Measurements from ENCODE around the gene DAD1.
"Not testable (repeated sequence)": the region's sequence is repeated elsewhere in the genome, so short reads cannot be mapped to it uniquely, and the experiment has no call there.

Gene DAD1

DNA sequence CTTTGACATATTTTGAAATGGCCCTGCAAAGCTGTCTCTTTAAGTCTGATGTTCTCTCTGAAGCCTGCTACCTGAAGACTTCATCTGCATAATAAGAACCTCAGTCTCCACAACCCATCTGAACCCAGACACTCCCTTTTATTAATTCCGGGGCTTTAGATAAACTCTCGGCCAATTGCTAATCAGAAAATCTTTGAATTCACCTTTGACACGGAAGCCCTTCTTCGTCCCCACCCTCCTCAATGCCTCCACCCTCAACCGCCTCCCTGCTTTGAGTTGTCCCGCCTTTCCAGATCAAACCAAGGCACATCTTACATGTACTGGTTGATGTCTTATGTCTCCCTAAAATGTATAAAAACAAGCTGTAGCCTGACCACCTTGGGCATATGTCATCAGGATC lies 37.6 kb upstream of the DAD1 start:
- no peak for TF ChIP-seq CTCF (IDR thresholded peaks at IDR 0.05)
- TF ChIP-seq ZFX (IDR thresholded peaks at IDR 0.05; ENCODE audit: borderline replicate concordance), result no peak
- H3K27ac ChIP-seq, result no peak overlapping the region

- H3K27ac ChIP-seq, result no peak overlapping the region
- no peak for TF ChIP-seq ZFX (IDR thresholded peaks at IDR 0.05; ENCODE audit: borderline replicate concordance)
- TF ChIP-seq CTCF (IDR thresholded peaks at IDR 0.05), result no peak
Observed at GRCh38 chr14:22623047-22623446, 34.0 kb upstream of the DAD1 start.

DNA sequence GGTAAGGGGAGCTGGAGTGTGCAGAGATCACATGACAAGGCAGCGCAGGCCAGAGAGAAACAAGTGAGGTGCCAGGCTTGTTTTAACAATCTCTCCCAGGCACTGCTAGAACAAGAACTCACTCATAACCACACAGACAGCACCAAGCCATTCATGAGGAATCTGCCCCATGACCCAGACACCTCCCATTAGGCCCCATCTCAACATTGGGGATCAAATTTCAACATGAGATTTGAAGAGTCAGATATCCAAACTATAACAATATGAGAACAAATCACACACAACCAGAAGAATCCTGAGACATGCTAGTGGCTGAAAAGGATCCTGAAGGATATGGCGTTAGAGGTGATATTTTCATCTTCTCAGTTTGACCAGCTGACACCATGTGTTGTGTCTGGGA lies 33.2 kb upstream of the DAD1 start:
- TF ChIP-seq ZFX (IDR thresholded peaks at IDR 0.05; ENCODE audit: borderline replicate concordance) (no peak), CTCF (IDR thresholded peaks at IDR 0.05) (no peak)
- H3K27ac ChIP-seq, result no peak overlapping the region

- H3K27ac ChIP-seq, result not testable (repeated sequence)
Observed at GRCh38 chr14:22615765-22616164, 26.7 kb upstream of the DAD1 start.

- H3K27ac ChIP-seq, result no peak overlapping the region
- TF ChIP-seq ZFX (IDR thresholded peaks at IDR 0.05; ENCODE audit: borderline replicate concordance) (no peak), CTCF (IDR thresholded peaks at IDR 0.05) (no peak)
Observed at GRCh38 chr14:22614240-22614799, 25.3 kb upstream of the DAD1 start.

DNA sequence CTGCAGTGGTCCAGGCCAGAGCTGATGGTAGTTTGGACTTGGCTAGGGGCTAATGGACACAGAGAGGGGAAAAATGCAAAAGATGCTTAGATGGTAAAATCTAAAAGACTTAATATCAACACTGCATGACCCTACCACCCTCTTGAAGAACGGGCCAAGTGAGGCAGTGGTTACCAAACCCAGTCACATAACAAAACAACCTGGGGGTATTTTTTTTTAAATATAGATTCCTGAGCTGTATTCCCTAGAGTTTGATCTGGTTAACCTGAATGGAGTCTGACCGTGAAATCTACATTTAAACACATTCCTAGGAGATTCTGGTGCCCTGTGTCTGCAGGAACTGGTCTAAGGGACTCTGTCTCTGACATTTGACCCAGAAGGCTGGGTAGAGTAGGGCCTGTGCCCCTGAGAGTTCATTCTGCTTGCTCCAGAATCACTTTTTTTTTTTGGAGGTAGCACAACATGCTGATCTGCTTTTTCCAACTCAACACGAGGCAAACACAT lies 24.8 kb upstream of the DAD1 start:
- TF ChIP-seq ZFX (IDR thresholded peaks at IDR 0.05; ENCODE audit: borderline replicate concordance) (no peak), CTCF (IDR thresholded peaks at IDR 0.05) (no peak)
- H3K27ac ChIP-seq, result no peak overlapping the region

DNA sequence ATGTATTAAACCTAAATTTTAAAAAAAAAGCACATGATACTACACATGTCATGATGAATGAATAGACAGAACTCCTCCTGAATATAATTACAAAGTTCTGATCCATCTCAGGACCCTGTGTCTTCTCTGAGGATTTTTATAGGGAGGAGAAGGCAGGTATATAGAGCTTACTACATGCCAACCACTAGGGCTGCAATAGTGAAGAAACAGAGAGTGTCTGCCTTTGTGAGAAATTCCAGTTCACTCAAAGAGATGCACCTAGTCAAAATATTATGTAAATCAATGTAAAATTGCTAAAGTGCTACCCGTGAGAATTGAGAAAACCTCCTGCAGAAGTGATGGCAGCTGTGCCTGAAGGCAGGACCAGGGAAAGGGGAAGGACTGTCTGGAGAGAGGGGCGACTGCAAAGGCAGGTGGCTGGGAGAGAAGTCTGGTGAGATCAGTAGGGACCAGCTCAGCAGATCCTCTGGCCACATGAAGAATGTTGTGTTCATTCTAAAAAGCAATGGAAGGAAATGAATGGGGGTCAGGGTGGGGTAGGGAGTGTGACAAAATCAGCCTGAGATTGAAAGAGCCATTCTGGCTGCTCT lies 24.2 kb upstream of the DAD1 start:
- TF ChIP-seq ZFX (IDR thresholded peaks at IDR 0.05; ENCODE audit: borderline replicate concordance) (no peak), CTCF (IDR thresholded peaks at IDR 0.05) (no peak)
- no peak overlapping the region for H3K27ac ChIP-seq

DNA sequence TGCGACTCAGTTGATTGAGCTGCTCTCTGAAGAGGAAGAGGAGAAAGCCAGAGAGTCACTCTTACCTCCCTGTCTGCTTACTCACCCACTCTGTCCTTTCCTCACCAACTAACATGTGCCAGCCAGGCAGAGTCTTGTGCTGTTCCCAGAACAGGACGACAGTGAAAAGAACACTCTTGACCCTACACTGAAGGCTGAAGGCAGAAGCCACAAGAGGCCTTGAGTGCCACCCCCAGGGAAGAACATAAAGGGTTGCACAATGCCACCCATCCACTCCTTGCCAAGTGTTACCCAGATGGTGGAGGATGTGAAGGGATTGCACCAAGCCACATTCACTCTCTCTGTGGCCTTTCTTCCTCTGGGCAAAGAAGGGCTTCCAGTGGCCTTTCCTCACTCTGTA lies 21.9 kb upstream of the DAD1 start:
- H3K27ac ChIP-seq, result no peak overlapping the region
- TF ChIP-seq CTCF (IDR thresholded peaks at IDR 0.05) (no peak), ZFX (IDR thresholded peaks at IDR 0.05; ENCODE audit: borderline replicate concordance) (no peak)

All from 22Rv1 (cell line).